DND-41 (cell line): ENCODE results near the gene GRM7.

ENCODE experiments used
- ATAC-seq: fragments of 200-7000 bp; cut with Tn5 transposase; 3 replicates; pipeline ENCODE4 v1.9.1; 2021; ENCODE audit warnings: low read depth; ENCODE audit not compliant: insufficient read depth
- DNase-seq: peaks from one replicate; pipeline ENCODE4 v3.0.0-alpha.2; 2020
- H2AFZ ChIP-seq: 2 replicates; pipeline ENCODE4 v1.6.0; 2012; ENCODE audit warnings: low read depth, low read length
- H3K27ac ChIP-seq: 2 replicates; pipeline ENCODE4 v1.5.1; 2012; ENCODE audit warnings: low read length, inconsistent platforms
- H3K27me3 ChIP-seq: fragments of 200-600 bp; sonication (generic); 2 replicates; pipeline ENCODE4 v1.6.0; 2012; ENCODE audit warnings: low read length, mild to moderate bottlenecking, inconsistent platforms; ENCODE audit not compliant: insufficient read depth, poor library complexity
- H3K36me3 ChIP-seq: 2 replicates; pipeline ENCODE4 v1.5.1; 2012; ENCODE audit warnings: low read length, inconsistent platforms; ENCODE audit not compliant: insufficient read depth
- H3K4me1 ChIP-seq: 2 replicates; pipeline ENCODE4 v1.5.1; 2012; ENCODE audit warnings: mild to moderate bottlenecking, low read length; ENCODE audit not compliant: insufficient read depth
- H3K4me2 ChIP-seq: 2 replicates; pipeline ENCODE4 v1.6.0; 2012; ENCODE audit warnings: mild to moderate bottlenecking, moderate library complexity, low read length, inconsistent platforms; ENCODE audit not compliant: insufficient read depth
- H3K4me3 ChIP-seq, 2 experiments: fragments of 200-600 bp in 1 of 2; shearing (Covaris generic) in 1 of 2; 2 replicates each; pipeline ENCODE4 v1.5.1; 2012 to 2016; ENCODE audit warnings: inconsistent platforms in 2 of 2, low read length in 2 of 2, mild to moderate bottlenecking in 2 of 2, low read depth in 1 of 2, moderate library complexity in 1 of 2
- H3K79me2 ChIP-seq: 2 replicates; pipeline ENCODE4 v1.6.0; 2012; ENCODE audit warnings: low read length, inconsistent platforms; ENCODE audit not compliant: insufficient read depth
- H3K9ac ChIP-seq: 2 replicates; pipeline ENCODE4 v1.6.0; 2012; ENCODE audit warnings: low read depth, mild to moderate bottlenecking, inconsistent platforms, low read length, moderate library complexity
- H3K9me3 ChIP-seq: 2 replicates; pipeline ENCODE4 v1.5.1; 2012; ENCODE audit warnings: low read length, moderate library complexity, mild to moderate bottlenecking, inconsistent platforms; ENCODE audit not compliant: insufficient read depth, severe bottlenecking
- H4K20me1 ChIP-seq: 2 replicates; pipeline ENCODE4 v1.6.0; 2012; ENCODE audit warnings: low read length; ENCODE audit not compliant: insufficient read depth
- CTCF ChIP-seq: IDR thresholded peaks from 2 replicates; pipeline ENCODE4 v1.5.1; 2012; ENCODE audit warnings: borderline replicate concordance, low read length, moderate library complexity, mild to moderate bottlenecking; ENCODE audit not compliant: poor library complexity, severe bottlenecking; ENCODE audit errors: extremely low read depth
- EZH2 ChIP-seq: IDR thresholded peaks from 3 replicates; pipeline ENCODE4 v1.6.1; 2012; ENCODE audit warnings: borderline replicate concordance, low read depth, mild to moderate bottlenecking, moderate library complexity, low read length, inconsistent platforms; ENCODE audit not compliant: severe bottlenecking

The GRM7 gene

GRCh38 chr3:7607083-7607482 is 746.2 kb downstream of the GRM7 start:
- Histone ChIP-seq H3K9me3 (no peaks in the 10 kb centered on the region), H3K27ac (no peak overlapping the region), H3K4me2 (no peak overlapping the region), H3K4me1 (no peaks in the 10 kb centered on the region), H3K9ac (no peak overlapping the region), H2AFZ (no peak overlapping the region), H3K36me3 (no peaks in the 10 kb centered on the region), H3K4me3 (no peak overlapping the region), H3K27me3 (no peaks in the 10 kb centered on the region), H4K20me1 (no peaks in the 10 kb centered on the region), H3K79me2 (no peaks in the 10 kb centered on the region)
- ATAC-seq (no peak), DNase-seq (no peak)
- TF ChIP-seq EZH2 (no peak), CTCF (no peak)

GRCh38 chr3:7607676-7608075 is 746.8 kb downstream of the GRM7 start:
- H3K9ac ChIP-seq: no peak overlapping the region
- no peaks in the 10 kb centered on the region for H3K27me3 ChIP-seq
- no peak for DNase-seq
- no peaks in the 10 kb centered on the region for H3K9me3 ChIP-seq
- no peaks in the 10 kb centered on the region for H3K36me3 ChIP-seq
- H3K4me3 ChIP-seq: no peak overlapping the region
- no peaks in the 10 kb centered on the region for H4K20me1 ChIP-seq
- TF ChIP-seq EZH2: no peak
- TF ChIP-seq CTCF: no peak
- no peak overlapping the region for H3K4me2 ChIP-seq
- no peaks in the 10 kb centered on the region for H3K4me1 ChIP-seq
- H3K79me2 ChIP-seq: no peaks in the 10 kb centered on the region
- no peak overlapping the region for H2AFZ ChIP-seq
- ATAC-seq: no peak
- H3K27ac ChIP-seq: no peak overlapping the region

GRCh38 chr3:7610634-7611033 is 749.7 kb downstream of the GRM7 start:
- no peak overlapping the region for H3K4me2 ChIP-seq
- no peaks in the 10 kb centered on the region for H3K27me3 ChIP-seq
- no peak overlapping the region for H2AFZ ChIP-seq
- H3K9ac ChIP-seq: no peak overlapping the region
- H3K79me2 ChIP-seq: no peaks in the 10 kb centered on the region
- no peak overlapping the region for H3K4me3 ChIP-seq
- no peak overlapping the region for H3K27ac ChIP-seq
- TF ChIP-seq CTCF: no peak
- no peak for TF ChIP-seq EZH2
- H3K4me1 ChIP-seq: no peaks in the 10 kb centered on the region
- no peak for ATAC-seq
- no peak for DNase-seq
- no peaks in the 10 kb centered on the region for H3K36me3 ChIP-seq
- no peaks in the 10 kb centered on the region for H4K20me1 ChIP-seq
- no peaks in the 10 kb centered on the region for H3K9me3 ChIP-seq

GRCh38 chr3:7615043-7615442 is 754.1 kb downstream of the GRM7 start:
- Histone ChIP-seq H3K27ac (no peak overlapping the region), H3K27me3 (no peaks in the 10 kb centered on the region), H3K4me3 (no peak overlapping the region), H4K20me1 (no peaks in the 10 kb centered on the region), H2AFZ (no peak overlapping the region), H3K79me2 (no peaks in the 10 kb centered on the region), H3K9ac (no peak overlapping the region), H3K9me3 (no peaks in the 10 kb centered on the region), H3K4me2 (no peak overlapping the region), H3K36me3 (no peaks in the 10 kb centered on the region), H3K4me1 (no peaks in the 10 kb centered on the region)
- DNase-seq: no peak
- no peak for ATAC-seq
- TF ChIP-seq CTCF (no peak), EZH2 (no peak)
